22Rv1 (cell line): Measurements from ENCODE around the gene ABCC4.

Experiments used
- CTCF ChIP-seq: fragments of 450-650 bp; IDR thresholded peaks from 2 replicates; pipeline ENCODE4 v1.5.1; 2017; ENCODE audit warnings: mild to moderate bottlenecking
- ZFX ChIP-seq: fragments of 450-650 bp; IDR thresholded peaks from 2 replicates; pipeline ENCODE4 v1.6.1; 2017; ENCODE audit warnings: antibody characterized with exemption, borderline replicate concordance

- TF ChIP-seq CTCF (no peak), ZFX (no peak)
Observed at GRCh38 chr13:95136638-95137037, 164.6 kb downstream of the ABCC4 start.
